ENCODE results near the gene POU3F1. TPM values are rescaled to one million over a fixed set of nuclear protein-coding genes. Genes with fewer than 3 reads are reported as not detected.

POU3F1 gene
- total RNA-seq, 1 donor from 2014 or later, result not detected

Other genes starting within 250 kb of the POU3F1 start
- 18.9 and 21.2 TPM in 2 replicates for gene C1orf122, start 239.0 kb downstream of the POU3F1 start, total RNA-seq
- gene YRDC, start 238.6 kb downstream of the POU3F1 start, total RNA-seq, result 22.7 and 23.4 TPM in 2 replicates
- gene MTF1, start 187.2 kb downstream of the POU3F1 start, total RNA-seq, result 23.7 and 29.1 TPM in 2 replicates
- 28.8 and 32.8 TPM in 2 replicates for gene INPP5B, start 99.7 kb downstream of the POU3F1 start, total RNA-seq
- 98.8 and 99.2 TPM in 2 replicates for gene SF3A3, start 56.8 kb downstream of the POU3F1 start, total RNA-seq
- 14.7 and 16.3 TPM in 2 replicates for gene FHL3, start 41.3 kb downstream of the POU3F1 start, total RNA-seq
- 47.0 and 48.4 TPM in 2 replicates for gene UTP11, start 34.1 kb downstream of the POU3F1 start, total RNA-seq

All from T-helper 2 cell treated with Interferon-gamma antibody and Interleukin-4, amounts not matched to agents 100 ng/mL and 5 ng/mL, for 36 hours (primary cell).